Activated effector memory CD4-positive, alpha-beta T cell treated with anti-CD3 and anti-CD28 coated beads, Interleukin-2, amount 50 U/mL, for 16 hours (primary cell): ENCODE results near the gene FEM1A.
"Not testable (repeated sequence)": the region's sequence is repeated elsewhere in the genome, so short reads cannot be mapped to it uniquely, and the experiment has no call there.

Experiments
- DNase-seq: peaks from one replicate; pipeline ENCODE4 v3.0.0-alpha.2; 2020

Gene FEM1A

DNA sequence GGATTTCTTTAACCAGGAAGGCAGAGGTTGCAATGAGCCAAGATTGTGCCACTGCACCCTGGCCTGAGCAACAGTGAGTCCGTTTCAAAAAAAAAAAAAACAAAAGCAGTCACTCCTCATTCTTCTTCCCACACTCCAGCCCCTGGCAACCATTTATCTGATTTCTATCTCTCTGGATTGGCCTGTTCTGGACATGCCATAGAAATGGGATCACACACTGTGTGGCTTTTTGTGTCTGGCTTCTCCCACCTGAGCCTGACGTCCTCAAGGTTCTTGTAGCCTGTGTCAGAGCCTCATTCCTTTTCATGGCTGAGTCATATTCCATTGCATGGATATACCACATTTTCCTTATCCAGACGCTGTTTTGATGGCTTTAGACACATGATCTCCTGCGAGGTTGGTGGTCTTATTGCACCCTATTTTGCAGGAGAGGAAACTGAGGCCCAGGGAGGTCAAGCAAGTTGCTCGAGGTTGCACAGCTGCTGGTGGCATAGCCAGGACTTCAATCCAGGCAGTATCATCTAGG lies 15.8 kb upstream of the FEM1A start:
- DNase-seq, result no peak

DNA sequence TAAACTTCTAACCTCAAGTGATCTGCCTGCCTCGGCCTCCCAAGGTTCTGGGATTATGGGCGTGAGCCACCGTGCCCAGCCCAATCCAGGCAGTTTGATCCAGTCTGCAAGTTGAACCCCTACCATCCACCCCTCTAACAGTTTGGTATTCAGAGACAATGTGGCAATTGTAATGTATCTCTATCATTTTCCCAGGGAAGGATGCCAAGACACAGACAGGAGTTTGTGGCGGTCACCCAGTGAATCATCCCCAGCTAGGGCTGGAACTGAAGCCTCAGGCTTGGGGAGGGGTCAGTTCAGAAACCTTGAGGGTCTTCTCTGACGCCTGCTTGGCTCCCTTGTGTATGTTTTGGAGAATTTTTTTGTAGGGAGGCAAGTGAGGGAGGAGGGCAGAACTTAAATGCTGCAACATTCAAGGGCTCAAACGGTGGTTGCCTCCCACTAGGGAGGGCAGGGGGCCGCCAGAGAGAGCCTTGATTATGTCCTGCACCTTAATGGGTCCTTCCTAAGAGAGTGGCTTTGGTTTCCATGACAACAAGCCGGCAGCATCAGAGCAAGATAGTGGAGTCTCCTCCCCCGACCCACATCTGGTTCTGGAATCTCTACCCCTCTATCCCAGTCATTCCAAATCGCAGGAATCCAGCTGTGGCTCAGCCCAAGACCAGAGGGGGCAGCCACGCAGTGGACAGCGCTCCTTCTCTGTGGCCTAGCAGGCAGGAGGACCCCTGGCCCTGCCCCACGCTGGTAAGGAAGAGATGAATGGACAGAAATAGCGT lies 14.9 kb upstream of the FEM1A start:
- no peak for DNase-seq

DNA sequence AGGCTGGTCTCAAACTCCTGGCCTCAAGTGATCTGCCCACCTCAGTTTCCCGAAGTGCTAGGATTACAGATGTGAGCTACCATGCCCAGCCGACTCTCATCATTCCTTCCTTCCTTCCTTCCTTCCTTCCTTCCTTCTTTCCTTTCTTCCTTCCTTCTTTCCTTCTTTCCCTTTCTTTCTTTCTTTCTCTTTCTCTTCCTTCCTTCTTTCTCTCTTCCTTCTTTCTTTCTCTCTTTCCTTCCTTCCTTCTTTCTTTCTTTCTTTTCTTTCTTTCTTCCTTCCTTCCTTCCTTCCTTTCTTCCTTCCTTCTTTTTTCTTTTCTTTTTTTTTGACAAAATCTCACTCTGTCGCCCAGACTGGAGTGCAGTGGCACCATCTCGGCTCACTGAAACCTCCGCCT lies 13.4 kb upstream of the FEM1A start:
- not testable (repeated sequence) for DNase-seq

DNA sequence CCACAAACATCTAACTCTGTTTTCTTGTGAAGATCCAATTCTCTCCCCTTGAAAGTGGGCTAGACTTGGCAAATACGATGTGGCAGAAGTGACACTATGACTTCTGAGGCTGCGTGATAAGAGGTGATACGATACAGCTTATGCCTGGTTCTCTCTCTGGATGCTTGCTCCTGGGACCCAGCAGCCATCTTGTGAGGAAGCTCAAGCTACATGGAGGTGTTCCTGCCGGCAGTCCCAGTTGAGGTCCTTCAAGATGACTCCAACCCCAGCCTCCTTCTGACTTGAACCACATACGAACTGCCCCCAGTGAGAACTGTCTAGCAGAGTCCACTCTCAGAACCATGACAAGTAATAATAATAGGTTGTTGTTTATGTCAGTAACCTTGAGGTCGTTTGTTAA lies 10.7 kb upstream of the FEM1A start:
- DNase-seq, result no peak

DNA sequence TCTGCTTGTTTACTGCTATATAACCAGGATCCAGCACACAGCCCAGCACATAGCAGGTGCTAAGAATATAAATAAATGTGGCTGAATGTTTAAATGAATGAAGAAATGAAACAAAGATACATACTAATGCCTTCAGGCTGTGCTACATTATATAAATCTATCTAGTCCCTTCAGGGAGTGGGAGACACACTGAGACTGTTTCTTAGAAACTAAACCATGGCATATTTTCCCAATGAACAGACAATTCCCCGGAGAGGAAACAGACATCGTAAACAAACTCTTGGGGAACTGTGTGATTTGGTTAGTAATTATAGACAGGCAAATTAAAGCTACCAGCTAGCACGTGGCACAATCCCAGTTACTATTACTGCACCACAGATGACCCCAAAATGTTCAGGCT lies 9.7 kb upstream of the FEM1A start:
- DNase-seq, result no peak

DNA sequence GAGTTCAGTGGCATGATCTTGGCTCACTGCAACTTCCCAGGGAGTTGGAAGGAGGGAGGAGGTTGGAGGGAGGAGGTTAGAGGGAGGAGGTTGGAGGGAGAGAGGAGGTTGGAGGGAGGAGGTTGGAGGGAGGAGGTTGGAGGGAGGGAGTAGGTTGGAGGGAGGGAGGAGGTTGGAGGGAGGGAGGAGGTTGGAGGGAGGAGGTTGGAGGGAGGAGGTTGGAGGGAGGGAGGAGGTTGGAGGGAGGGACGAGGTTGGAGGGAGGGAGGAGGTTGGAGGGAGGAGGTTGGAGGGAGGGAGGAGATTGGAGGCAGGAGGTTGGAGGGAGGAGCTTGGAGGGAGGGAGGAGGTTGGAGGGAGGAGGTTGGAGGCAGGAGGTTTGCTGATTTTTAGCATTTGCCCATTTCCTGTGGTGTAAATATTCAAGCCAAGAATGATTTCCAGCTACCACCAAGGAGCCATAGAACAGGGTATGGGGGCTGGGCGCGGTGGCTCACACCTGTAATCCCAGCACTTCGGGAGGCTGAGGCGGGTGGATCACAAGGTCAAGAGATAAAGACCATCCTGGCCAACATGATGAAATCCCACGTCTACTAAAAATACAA lies 5.0 kb upstream of the FEM1A start:
- not testable (repeated sequence) for DNase-seq

DNA sequence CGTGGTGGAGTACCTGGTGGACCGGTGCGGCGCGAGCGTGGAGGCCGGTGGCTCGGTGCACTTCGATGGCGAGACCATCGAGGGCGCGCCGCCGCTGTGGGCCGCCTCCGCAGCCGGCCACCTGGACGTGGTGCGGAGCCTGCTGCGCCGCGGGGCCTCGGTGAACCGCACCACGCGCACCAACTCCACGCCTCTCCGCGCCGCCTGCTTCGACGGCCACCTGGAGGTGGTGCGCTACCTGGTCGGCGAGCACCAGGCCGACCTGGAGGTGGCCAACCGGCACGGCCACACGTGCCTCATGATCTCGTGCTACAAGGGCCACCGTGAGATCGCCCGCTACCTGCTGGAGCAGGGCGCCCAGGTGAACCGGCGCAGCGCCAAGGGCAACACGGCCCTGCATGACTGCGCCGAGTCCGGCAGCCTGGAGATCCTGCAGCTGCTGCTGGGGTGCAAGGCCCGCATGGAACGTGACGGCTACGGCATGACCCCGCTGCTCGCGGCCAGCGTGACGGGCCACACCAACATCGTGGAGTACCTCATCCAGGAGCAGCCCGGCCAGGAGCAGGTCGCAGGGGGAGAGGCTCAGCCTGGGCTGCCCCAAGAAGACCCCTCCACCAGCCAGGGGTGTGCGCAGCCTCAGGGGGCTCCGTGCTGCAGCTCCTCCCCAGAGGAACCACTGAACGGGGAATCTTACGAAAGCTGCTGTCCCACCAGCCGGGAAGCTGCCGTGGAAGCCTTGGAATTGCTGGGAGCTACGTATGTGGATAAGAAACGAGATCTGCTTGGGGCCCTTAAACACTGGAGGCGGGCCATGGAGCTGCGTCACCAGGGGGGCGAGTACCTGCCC lies 708 bp downstream of the FEM1A start:
- peak; percentile 74 for DNase-seq

DNA sequence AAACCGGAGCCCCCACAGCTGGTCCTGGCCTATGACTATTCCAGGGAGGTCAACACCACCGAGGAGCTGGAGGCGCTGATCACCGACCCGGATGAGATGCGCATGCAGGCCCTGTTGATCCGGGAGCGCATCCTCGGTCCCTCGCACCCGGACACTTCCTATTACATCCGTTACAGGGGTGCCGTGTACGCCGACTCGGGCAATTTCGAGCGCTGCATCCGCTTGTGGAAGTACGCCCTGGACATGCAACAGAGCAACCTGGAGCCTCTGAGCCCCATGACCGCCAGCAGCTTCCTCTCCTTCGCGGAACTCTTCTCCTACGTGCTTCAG lies 1.3 kb downstream of the FEM1A start:
- DNase-seq, result not testable (repeated sequence)

GRCh38 chr19:4793278-4793677 lies 1.7 kb downstream of the FEM1A start:
- DNase-seq, result not testable (repeated sequence)

DNA sequence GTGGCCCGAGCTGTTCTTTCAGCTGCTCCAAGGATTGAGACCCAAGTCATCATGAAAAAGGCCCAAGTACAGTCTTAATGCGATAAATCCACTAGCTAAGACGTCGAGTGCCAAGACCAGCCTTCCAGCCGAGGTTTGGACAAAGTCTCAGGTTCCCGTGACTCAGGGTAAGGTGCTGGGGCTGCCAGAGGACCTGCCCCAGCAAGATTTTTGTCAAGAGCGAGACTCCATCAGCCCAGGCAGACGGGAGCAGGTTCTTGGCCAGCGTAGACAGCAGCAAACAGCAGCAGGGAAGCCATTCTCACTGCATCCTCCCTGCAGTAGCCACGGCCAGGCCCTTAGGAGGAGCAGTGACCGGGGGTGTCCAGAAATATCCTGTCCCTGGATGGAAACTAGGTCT lies 3.4 kb downstream of the FEM1A start:
- DNase-seq, result no peak

GRCh38 chr19:4795400-4795799 lies 3.9 kb downstream of the FEM1A start:
- DNase-seq, result no peak

GRCh38 chr19:4800591-4801081 lies 9.1 kb downstream of the FEM1A start:
- DNase-seq, result no peak

DNA sequence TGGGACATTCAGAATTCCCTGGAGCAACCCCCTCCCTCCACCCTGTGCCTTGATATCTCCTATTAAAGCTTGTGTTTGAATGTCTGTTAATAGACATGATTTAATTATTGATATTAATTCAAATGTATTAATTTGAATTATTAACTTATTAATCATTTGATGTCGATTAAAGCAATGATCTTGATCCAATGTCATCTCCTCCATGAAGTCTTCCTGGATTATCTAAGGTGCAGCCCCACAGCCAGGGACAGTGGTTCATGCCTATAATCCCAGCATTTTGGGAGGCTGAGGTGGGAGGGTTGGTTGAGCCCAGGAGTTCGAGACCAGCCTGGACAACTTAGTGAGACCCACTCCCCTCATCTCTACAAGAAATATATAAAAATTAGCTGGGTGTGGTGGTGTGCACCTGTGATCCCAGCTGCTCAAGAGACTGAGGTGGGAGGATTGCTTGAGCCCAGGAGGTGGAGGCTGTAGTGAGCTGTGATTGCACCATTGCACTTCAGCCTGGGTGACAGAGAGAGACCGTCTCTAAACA lies 9.6 kb downstream of the FEM1A start:
- DNase-seq, result no peak

DNA sequence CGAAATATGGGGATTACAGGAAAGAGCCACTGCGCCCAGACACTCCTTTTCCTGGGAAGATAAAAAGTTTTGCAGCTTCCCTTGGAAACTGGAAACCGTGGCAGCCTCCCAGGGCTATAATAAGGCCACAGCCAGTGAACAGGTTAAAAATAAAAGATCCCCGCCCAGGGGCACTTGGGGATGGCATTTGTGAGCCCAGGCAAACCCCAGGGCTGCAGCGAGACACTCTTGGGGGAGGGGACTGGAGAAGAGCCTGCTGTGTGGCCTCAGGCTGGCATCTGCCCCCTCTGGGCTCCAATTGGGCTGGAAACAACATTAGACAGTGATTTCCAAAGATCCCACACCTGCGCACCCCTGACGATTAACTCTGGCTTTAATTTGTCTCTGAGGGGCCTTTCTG lies 11.2 kb downstream of the FEM1A start:
- no peak for DNase-seq

- DNase-seq, result peak; percentile 86
Observed at GRCh38 chr19:4803736-4804695, 12.5 kb downstream of the FEM1A start.

DNA sequence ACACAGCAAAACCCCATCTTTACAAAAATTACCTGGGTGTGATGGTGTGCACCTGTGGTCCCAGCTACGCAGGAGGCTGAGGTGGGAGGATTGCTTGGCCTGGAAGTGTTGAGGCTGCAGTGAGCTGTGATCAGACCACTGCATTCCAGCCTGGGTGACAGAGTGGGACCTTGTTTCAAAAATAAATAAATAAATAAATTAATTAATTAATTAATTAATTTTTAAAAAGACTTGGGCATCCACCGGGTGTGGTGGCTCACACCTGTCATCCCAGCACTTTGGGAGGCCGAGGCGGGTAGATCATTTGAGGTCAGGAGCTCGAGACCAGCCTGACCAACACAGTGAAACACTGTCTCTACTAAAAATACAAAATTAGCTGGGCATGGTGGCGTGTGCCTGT lies 13.6 kb downstream of the FEM1A start:
- DNase-seq, result not testable (repeated sequence)

DNA sequence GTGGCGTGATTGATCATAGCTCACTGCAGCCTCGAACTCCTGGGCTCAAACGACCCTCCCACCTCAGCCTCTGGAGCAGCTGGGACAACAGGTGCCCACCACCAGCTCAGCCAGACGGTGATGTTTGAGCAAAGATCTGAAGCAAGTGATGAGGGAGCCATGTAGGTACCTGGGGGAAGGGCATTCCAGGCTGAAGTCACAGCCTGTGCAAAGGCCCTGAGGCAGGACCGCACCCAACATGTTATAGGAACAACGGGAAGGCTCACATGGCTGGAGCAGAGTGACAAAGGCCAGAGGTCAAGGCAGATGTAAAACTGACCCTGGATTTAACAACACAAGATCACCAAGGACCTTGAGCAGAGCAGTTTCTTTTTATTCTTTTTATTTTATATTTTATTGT lies 14.8 kb downstream of the FEM1A start:
- DNase-seq, result no peak

DNA sequence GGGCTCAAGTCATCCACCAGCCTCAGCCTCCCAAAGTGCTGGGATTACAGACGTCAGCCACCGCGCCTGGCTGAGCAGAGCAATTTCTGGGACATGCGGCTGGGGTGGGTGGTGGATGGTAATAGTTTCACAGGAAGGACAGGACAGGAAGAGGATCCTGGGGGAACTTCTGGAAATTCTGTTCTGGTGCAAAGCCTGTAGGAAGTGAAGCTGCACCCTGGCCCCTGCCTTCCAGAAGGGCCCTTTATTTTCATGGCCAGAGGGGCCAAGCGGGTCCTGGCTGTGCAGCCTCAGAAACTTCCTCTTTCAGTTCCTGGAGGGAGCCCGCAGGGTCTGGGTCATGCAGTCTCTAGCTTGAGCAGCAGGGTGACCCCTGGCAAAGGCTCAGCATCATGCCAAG lies 15.7 kb downstream of the FEM1A start:
- no peak for DNase-seq

DNA sequence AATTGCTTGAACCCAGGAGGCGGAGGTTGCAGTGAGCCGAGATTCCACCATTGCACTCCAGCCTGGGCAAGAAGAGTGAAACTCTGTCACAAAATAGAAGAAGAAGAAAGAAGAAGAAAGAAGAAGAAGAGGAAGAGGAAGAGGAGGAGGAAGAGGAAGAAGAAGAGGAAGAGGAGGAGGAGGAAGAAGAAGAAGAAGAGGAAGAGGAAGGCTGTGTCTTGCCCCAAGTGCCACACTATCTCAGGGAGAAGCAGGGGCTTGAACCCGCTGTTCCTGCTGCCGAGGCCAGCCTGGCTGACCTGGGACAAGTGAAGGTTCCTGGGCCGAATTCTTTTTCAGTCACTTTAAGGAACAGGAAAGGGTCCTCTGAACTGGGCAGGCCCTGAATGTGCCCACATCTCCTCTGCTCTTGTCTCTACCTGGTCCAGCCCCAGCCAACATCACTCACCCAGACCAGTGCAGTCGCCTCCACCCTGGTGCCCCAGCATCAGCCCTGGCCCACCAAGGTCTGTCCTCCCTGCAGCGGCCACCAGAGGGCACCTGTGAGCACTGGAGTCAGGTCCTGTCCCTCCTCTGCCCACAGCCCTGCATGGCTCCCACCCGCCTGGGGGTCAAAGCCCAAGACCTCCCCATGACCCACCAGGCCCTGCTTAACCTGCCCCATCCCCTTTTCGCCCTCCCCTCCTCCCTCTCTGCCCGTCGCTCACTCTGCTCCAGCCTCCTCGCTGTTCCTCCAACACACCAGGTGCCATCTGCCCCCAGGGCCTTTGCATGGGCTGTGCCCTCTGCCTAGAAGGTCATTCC lies 20.0 kb downstream of the FEM1A start:
- peak; percentile 96 for DNase-seq

- DNase-seq, result no peak
Observed at GRCh38 chr19:4814625-4815425, 23.3 kb downstream of the FEM1A start.
